Tibial artery (tissue), 4 donors: ENCODE results near the gene TCEAL9.

Experiments used
- DNase-seq, 2 donors: peaks; one replicate each; pipeline ENCODE4 v3.0.0-alpha.2; 2019
- H3K27ac ChIP-seq, 2 donors: fragments of 200-600 bp; sonication (generic) in 1 of 2; 1 replicate in 1 of 2; 2 replicates in 1 of 2; pipeline ENCODE4 v1.5.1; 2018 to 2019; ENCODE audit warnings: mild to moderate bottlenecking in 1 of 2
- H3K27me3 ChIP-seq, 2 donors: fragments of 200-600 bp; sonication (generic) in 1 of 2; one replicate each; pipeline versions ENCODE4 v1.5.1 to v1.6.0; 2016 to 2019
- H3K36me3 ChIP-seq, 3 donors: fragments of 200-600 bp; sonication (generic) in 2 of 3; one replicate each; pipeline ENCODE4 v1.5.1; 2016 to 2019; ENCODE audit warnings: mild to moderate bottlenecking in 2 of 3
- H3K4me1 ChIP-seq, 4 donors: fragments of 200-600 bp; sonication (generic) in 2 of 4; 1 replicate in 3 of 4; 2 replicates in 1 of 4; pipeline ENCODE4 v1.5.1; 2016 to 2019
- H3K4me3 ChIP-seq, 2 donors: fragments of 200-600 bp; sonication (generic) in 1 of 2; 1 replicate in 1 of 2; 2 replicates in 1 of 2; pipeline ENCODE4 v1.5.1; 2018 to 2019; ENCODE audit warnings: mild to moderate bottlenecking in 2 of 2
- H3K9me3 ChIP-seq, 3 donors: fragments of 200-600 bp; sonication (generic) in 1 of 3; one replicate each; pipeline ENCODE4 v1.5.1; 2016 to 2019
- CTCF ChIP-seq, 2 experiments: fragments of 200-600 bp in 1 of 2; fragments of 450-650 bp in 1 of 2; IDR thresholded peaks; one replicate each; pipeline ENCODE4 v1.5.1; 2017 to 2019; ENCODE audit warnings: antibody characterized with exemption in 2 of 2, mild to moderate bottlenecking in 1 of 2, moderate library complexity in 1 of 2
- intact Hi-C: fragments of 100-400 bp; cut with DNase I; formaldehyde crosslinking; loops from one replicate; pipeline ENCODE4 v1.15.0; 2023; ENCODE audit warnings: low total_unique reads

The TCEAL9 gene

GRCh38 chrX:103330681-103331288 is 25.5 kb upstream of the TCEAL9 start:
- no peak for TF ChIP-seq CTCF (IDR thresholded peaks at IDR 0.05)
- Histone ChIP-seq H3K27ac (no peak overlapping the region), H3K4me1 (no peaks in the 10 kb centered on the region), H3K36me3 (no peaks in the 10 kb centered on the region), H3K27me3 (no peaks in the 10 kb centered on the region), H3K9me3 (no peaks in the 10 kb centered on the region), H3K4me3 (peak overlapping the region; percentile 42 to 48)
- no peak for DNase-seq
- intact Hi-C loops, result no loop called here

GRCh38 chrX:103338663-103339062 is 17.6 kb upstream of the TCEAL9 start:
- no peaks in the 10 kb centered on the region for H3K9me3 ChIP-seq
- no peaks in the 10 kb centered on the region for H3K27me3 ChIP-seq
- TF ChIP-seq CTCF (IDR thresholded peaks at IDR 0.05), result no peak
- DNase-seq, result no peak
- H3K36me3 ChIP-seq, result no peaks in the 10 kb centered on the region
- H3K27ac ChIP-seq, result no peak overlapping the region
- intact Hi-C loops, result no loop called here
- H3K4me1 ChIP-seq, result no peaks in the 10 kb centered on the region
- H3K4me3 ChIP-seq, result no peak overlapping the region

- Histone ChIP-seq H3K36me3 (no peaks in the 10 kb centered on the region), H3K27me3 (peaks cover 0 to 2% of the 10 kb centered on the region in 2 donors), H3K9me3 (no peaks in the 10 kb centered on the region), H3K4me1 (no peaks in the 10 kb centered on the region), H3K4me3 (no peak overlapping the region), H3K27ac (no peak overlapping the region)
- peak; percentile 61 to 66 for TF ChIP-seq CTCF (IDR thresholded peaks at IDR 0.05)
- intact Hi-C loops, result no loop called here
- no peak for DNase-seq
Measured at GRCh38 chrX:103343105-103343504, 13.2 kb upstream of the TCEAL9 start.

- intact Hi-C loops, result loop anchor here (5.0 kb wide), 1 partner anchor 118 kb away; no protein-coding TSS in a partner anchor
- Histone ChIP-seq H3K4me3 (no peak overlapping the region), H3K27me3 (peaks cover 0 to 10% of the 10 kb centered on the region in 2 donors), H3K27ac (no peak overlapping the region), H3K36me3 (no peaks in the 10 kb centered on the region), H3K9me3 (no peaks in the 10 kb centered on the region), H3K4me1 (no peaks in the 10 kb centered on the region)
- TF ChIP-seq CTCF (IDR thresholded peaks at IDR 0.05), result no peak
- no peak for DNase-seq
Measured at GRCh38 chrX:103344606-103345005, 11.7 kb upstream of the TCEAL9 start.

- no peak overlapping the region for H3K4me3 ChIP-seq
- no peaks in the 10 kb centered on the region for H3K4me1 ChIP-seq
- H3K9me3 ChIP-seq, result no peaks in the 10 kb centered on the region
- H3K36me3 ChIP-seq, result no peaks in the 10 kb centered on the region
- H3K27me3 ChIP-seq, result peaks cover 0 to 10% of the 10 kb centered on the region in 2 donors
- no peak for TF ChIP-seq CTCF (IDR thresholded peaks at IDR 0.05)
- no peak overlapping the region for H3K27ac ChIP-seq
- intact Hi-C loops, result loop anchor here (5.0 kb wide), 1 partner anchor 114 kb away; no protein-coding TSS in a partner anchor
- DNase-seq, result no peak
Measured at GRCh38 chrX:103347682-103348397, 8.5 kb upstream of the TCEAL9 start.
